Esophagus squamous epithelium (tissue), 5 donors: Measurements from ENCODE around the gene MEIOSIN. TPM values are rescaled to one million over a fixed set of nuclear protein-coding genes. Genes with fewer than 3 reads are reported as not detected.
"Not testable (repeated sequence)": the region's sequence is repeated elsewhere in the genome, so short reads cannot be mapped to it uniquely, and the experiment has no call there.

Experiments
- DNase-seq: peaks from one replicate; lab custom pipeline; 2025; lab: John Stamatoyannopoulos, UW
- H3K27ac ChIP-seq, 4 donors: fragments of 200-600 bp; sonication (generic); one replicate each; pipeline ENCODE4 v1.5.1; 2016 to 2019; ENCODE audit warnings: mild to moderate bottlenecking in 1 of 4
- H3K27me3 ChIP-seq, 4 donors: fragments of 200-600 bp; sonication (generic); 1 replicate in 3 of 4; 2 replicates in 1 of 4; pipeline versions ENCODE4 v1.5.1 to v1.6.0; 2017 to 2021; ENCODE audit warnings: antibody characterized with exemption in 1 of 4
- H3K36me3 ChIP-seq, 3 donors: fragments of 200-600 bp; sonication (generic); one replicate each; pipeline ENCODE4 v1.5.1; 2016 to 2019
- H3K4me1 ChIP-seq, 3 donors: fragments of 200-600 bp; sonication (generic); one replicate each; pipeline ENCODE4 v1.5.1; 2017 to 2019
- H3K4me3 ChIP-seq, 4 donors: fragments of 200-600 bp; sonication (generic); 1 replicate in 3 of 4; 2 replicates in 1 of 4; pipeline ENCODE4 v1.5.1; 2016 to 2019; ENCODE audit warnings: mild to moderate bottlenecking in 2 of 4, moderate library complexity in 1 of 4
- H3K9me3 ChIP-seq, 3 donors: fragments of 200-600 bp; sonication (generic); one replicate each; pipeline ENCODE4 v1.5.1; 2016 to 2019
- POLR2A ChIP-seq, 4 donors: fragments of 450-650 bp; IDR thresholded peaks; one replicate each; pipeline ENCODE4 v1.6.1; 2017; ENCODE audit warnings: antibody characterized with exemption in 4 of 4, mild to moderate bottlenecking in 4 of 4, moderate library complexity in 3 of 4
- whole genome bisulfite sequencing, 2 donors: methylation state at CpG; one replicate each; pipeline ENCODE4 v1.1.5; 2018; 5-methylcytosine and 5-hydroxymethylcytosine counted together
- intact Hi-C: fragments of 100-400 bp; cut with DNase I; formaldehyde crosslinking; loops from one replicate; pipeline ENCODE4 v1.15.0; 2022
- total RNA-seq, 4 donors: library from RNA; depleted of rRNA; stranded (reverse); fragments of >200 nt; gene quantifications; one replicate each; pipeline ENCODE4 v1.1.0, GENCODE V29; 2016
- TF ChIP-seq, protein P1 (sequence below), 6 experiments: fragments of 450-650 bp in 4 of 6; fragments of 200-600 bp in 2 of 6; sonication (generic) in 2 of 6; IDR thresholded peaks; one replicate each; pipeline ENCODE4 v1.5.1; 2016 to 2019; ENCODE audit warnings: antibody characterized with exemption in 6 of 6, mild to moderate bottlenecking in 4 of 6, moderate library complexity in 4 of 6
- donor health status: DM: yes; HTN: yes; CAD: no.

MEIOSIN gene
- total RNA-seq, 4 donors from 2014 or later: not detected

DNA sequence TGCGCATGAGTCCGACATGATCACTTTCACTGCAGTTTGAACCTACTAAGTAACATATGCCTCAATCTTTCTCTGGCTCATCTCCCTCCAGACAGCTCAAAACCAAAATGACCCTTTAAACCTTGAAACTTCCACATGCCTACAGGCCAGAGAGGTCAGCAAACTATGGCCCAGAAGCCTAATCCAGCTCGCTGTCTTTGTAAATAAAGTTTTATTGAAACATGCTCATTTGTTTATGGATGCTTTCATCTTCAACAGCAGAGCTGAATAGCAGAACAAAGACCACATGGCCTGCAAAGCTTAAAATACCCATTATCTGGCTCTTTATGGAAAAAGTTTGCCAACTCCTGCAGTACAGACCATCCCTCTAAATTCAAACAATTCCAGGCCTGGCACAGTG lies 18.1 kb upstream of the MEIOSIN start:
- H3K9me3 ChIP-seq: no peaks in the 10 kb centered on the region
- H3K4me1 ChIP-seq: peaks cover 10 to 53% (median 13%) of the 10 kb centered on the region in 3 donors
- intact Hi-C loops: loop anchor here (10.0 kb wide), 1 partner anchor 50 kb away; the partner anchor contains the start of gene SIX5
- peaks cover 18 to 44% (median 21%) of the 10 kb centered on the region in 3 donors for H3K36me3 ChIP-seq
- H3K27me3 ChIP-seq: no peaks in the 10 kb centered on the region
- H3K4me3 ChIP-seq: no peak overlapping the region
- no peak overlapping the region for H3K27ac ChIP-seq
- DNase-seq: no peak
- WGBS, 2 donors: 79 to 81% methylated on average over 3 of the region's 3 CpGs
- TF ChIP-seq, protein P1, sequence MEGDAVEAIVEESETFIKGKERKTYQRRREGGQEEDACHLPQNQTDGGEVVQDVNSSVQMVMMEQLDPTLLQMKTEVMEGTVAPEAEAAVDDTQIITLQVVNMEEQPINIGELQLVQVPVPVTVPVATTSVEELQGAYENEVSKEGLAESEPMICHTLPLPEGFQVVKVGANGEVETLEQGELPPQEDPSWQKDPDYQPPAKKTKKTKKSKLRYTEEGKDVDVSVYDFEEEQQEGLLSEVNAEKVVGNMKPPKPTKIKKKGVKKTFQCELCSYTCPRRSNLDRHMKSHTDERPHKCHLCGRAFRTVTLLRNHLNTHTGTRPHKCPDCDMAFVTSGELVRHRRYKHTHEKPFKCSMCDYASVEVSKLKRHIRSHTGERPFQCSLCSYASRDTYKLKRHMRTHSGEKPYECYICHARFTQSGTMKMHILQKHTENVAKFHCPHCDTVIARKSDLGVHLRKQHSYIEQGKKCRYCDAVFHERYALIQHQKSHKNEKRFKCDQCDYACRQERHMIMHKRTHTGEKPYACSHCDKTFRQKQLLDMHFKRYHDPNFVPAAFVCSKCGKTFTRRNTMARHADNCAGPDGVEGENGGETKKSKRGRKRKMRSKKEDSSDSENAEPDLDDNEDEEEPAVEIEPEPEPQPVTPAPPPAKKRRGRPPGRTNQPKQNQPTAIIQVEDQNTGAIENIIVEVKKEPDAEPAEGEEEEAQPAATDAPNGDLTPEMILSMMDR (IDR thresholded peaks at IDR 0.05): no peak
- no peak for TF ChIP-seq POLR2A (IDR thresholded peaks at IDR 0.05)

DNA sequence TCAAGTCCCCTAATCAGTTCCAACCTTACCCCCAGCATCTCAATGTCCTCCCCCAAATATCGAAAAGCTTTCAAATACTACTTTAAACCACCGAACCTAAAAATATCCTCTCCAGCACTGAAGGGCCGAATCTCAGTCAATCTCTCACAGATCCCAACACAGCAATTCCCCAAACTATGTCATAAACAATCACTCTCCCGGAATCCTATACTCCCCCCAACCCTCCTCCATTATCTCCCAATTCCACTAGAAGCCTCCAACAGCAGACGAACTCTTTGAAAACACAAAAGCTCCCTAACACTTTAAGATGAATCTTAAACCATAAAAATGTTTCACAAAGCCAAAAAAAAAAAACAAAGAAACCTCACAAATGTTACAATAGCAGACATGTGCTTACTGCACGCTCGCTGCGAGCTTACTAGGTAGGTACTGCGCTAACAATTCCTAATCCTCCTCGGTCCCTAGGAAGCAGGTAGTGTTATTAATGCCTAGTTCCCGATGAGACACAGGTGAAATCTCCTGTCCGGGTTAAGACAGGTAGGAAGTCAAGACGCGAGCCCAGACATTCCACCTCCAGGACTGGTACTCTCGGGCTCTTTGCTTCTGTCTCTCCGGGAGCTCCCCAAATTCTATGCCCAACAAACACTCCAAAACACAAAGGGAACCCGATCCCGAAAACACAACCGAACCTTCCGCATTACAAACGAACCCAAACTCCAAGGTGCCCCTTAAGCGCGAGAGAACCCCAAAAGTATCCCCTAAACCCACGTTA lies 16.7 kb upstream of the MEIOSIN start:
- Histone ChIP-seq H3K27ac (peak overlapping the region; percentile 87 to 96 (median 92)), H3K27me3 (no peaks in the 10 kb centered on the region), H3K36me3 (peaks cover 16 to 35% (median 17%) of the 10 kb centered on the region in 3 donors), H3K9me3 (no peaks in the 10 kb centered on the region), H3K4me3 (peak overlapping the region; percentile 47 to 72 (median 64)), H3K4me1 (peaks cover 10 to 67% (median 14%) of the 10 kb centered on the region in 3 donors)
- TF ChIP-seq, protein P1 (IDR thresholded peaks at IDR 0.05): no peak
- TF ChIP-seq POLR2A (IDR thresholded peaks at IDR 0.05): no peak
- 0 to 2% methylated on average over 19 to 24 of the region's 24 CpGs for WGBS, 2 donors
- intact Hi-C loops: loop anchor here (10.0 kb wide), 1 partner anchor 48 kb away; the partner anchor contains the start of gene SIX5
- no peak for DNase-seq

DNA sequence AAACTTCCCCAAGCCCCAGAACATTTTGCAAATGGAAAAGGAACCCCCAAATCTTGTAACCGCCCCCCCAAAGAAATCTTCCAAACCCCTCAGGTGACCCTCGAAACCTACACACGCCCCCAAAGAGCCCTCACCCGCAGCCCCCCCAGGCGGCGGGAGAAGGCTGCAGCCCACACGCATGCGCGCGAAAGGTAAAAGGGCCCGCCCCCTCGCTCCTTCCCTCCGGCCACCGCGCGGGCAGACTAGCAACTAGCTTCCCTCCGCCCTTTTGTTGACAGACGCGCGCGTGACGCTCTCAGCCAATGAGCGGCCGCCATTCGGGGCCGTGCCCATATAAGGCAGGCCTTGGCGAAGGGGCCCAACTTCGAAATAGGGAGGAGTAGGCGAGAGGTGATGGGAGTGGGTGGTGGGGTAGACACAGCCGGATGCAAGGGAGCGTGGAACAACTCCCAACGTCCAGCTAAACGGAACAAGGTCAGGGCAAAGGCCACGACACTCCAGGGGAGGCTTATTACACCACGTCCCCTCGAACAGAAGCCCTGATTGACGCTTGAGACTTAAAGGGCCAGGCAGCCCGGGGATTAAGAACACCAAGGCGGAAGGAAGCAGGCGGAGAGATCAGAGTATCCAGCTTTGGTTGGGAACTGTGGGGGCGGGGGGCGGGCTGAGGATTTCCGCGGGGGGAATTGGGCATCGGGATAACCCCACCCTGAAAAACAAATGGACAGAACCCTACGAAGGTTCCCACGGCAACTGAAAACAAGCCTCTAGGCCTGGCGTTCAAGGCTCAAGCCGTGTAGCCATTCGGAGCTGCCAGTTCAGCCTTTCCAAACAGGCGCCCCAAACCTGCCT lies 15.9 kb upstream of the MEIOSIN start:
- intact Hi-C loops: loop anchor here (10.0 kb wide), 1 partner anchor 47 kb away; the partner anchor contains the start of gene SIX5
- Histone ChIP-seq H3K27me3 (no peaks in the 10 kb centered on the region), H3K4me3 (peak overlapping the region; percentile 47 to 72 (median 64)), H3K9me3 (no peaks in the 10 kb centered on the region), H3K27ac (peak overlapping the region; percentile 87 to 96 (median 92)), H3K36me3 (peaks cover 8 to 27% (median 9%) of the 10 kb centered on the region in 3 donors), H3K4me1 (peaks cover 10 to 75% (median 22%) of the 10 kb centered on the region in 3 donors)
- WGBS, 2 donors: 0 to 1% methylated on average over 21 to 32 of the region's 51 CpGs
- DNase-seq: peak; percentile 97
- TF ChIP-seq, protein P1 (IDR thresholded peaks at IDR 0.05): peak in 3 of 6 experiments; percentile 19 to 39 (median 31)
- peak in 3 of 4 donors; percentile 15 to 90 (median 66) for TF ChIP-seq POLR2A (IDR thresholded peaks at IDR 0.05)

DNA sequence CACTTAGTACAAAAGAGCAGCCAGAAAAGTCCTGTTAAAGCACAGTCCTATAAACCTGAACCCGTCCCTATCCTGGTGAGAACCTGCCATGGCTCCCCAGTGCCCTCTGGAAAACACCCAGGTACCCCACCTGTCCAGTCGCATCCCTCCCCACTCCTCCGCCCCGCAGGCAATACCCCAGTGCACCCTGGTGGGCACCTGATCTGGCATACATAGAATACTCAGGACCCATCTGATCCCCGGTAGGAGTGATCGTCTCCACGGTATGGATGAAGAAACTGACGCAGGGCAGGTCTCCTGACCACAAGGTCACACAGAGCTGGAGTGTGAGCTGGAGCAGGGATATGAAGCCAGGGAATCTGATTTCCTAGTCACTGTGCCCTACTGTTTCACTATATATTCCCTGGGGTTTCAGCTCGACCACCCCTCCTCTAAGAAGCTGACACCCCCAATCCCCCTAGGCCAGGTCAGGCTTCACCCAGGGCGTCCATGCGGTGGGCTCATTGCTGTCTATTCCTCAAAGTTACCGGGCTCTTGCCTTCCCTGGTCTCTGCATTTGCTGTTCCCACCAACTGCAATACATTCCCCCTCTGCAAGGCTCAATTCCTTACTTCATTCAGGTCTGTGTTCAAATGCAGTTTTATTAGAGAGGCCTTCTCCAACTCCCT lies 15.1 kb upstream of the MEIOSIN start:
- 53% methylated on average over 9 to 11 of the region's 12 CpGs for WGBS, 2 donors
- H3K36me3 ChIP-seq: peaks cover under 1 to 27% (median 2%) of the 10 kb centered on the region in 3 donors
- no peaks in the 10 kb centered on the region for H3K9me3 ChIP-seq
- no peak for TF ChIP-seq POLR2A (IDR thresholded peaks at IDR 0.05)
- TF ChIP-seq, protein P1 (IDR thresholded peaks at IDR 0.05): no peak
- no peak for DNase-seq
- H3K27ac ChIP-seq: peak overlapping the region; percentile 87 to 96 (median 92)
- intact Hi-C loops: loop anchor here (10.0 kb wide), 1 partner anchor 47 kb away; the partner anchor contains the start of gene SIX5
- peaks cover 15 to 80% (median 25%) of the 10 kb centered on the region in 3 donors for H3K4me1 ChIP-seq
- peak overlapping the region; percentile 47 to 72 (median 64) for H3K4me3 ChIP-seq
- H3K27me3 ChIP-seq: no peaks in the 10 kb centered on the region

DNA sequence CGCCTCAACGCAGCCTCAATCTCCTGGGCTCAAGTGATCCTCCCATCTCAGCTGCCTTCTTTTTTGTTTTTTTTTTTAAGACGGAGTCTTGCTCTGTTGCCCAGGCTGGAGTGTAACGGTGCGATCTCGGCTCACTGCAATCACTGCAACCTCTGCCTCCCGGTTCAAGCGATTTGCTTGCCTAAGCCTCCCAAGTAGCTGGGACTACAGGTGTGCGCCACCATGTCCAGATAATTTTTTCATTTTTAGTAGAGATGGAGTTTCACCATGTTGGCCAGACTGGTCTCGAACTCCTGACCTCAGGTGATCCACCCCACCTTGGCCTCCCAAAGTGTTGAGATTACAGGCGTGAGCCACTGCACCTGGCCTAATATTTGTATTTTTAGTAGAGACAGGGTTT lies 13.2 kb upstream of the MEIOSIN start:
- H3K4me3 ChIP-seq, H3K9me3 ChIP-seq, H3K27me3 ChIP-seq, intact Hi-C loops, DNase-seq: not testable (repeated sequence)
- Histone ChIP-seq H3K4me1 (peaks cover 18 to 78% (median 27%) of the 10 kb centered on the region in 3 donors), H3K27ac (peak overlapping the region; percentile 75 to 88 (median 80)), H3K36me3 (peaks cover 0 to 29% (median 0%) of the 10 kb centered on the region in 3 donors)
- WGBS, 2 donors: 93% methylated on average over 11 of the region's 11 CpGs

DNA sequence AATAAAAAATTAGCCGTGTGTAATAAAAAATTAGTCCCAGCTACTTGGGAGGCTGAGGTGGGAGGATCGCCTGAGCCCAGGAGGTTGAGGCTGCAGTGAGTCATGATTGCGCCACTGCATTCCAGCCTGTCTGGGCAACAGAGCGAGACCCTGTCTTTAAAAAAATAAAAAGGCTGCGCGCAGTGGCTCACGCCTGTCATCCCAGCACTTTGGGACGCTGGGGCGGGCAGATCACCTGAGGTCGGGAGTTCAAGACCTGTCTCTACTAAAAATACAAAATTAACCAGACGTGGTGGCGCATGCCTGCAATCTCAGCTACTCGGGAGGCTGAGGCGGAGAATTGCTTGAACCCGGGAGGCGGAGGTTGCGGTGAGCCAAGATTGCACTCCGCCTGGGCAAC lies 4.6 kb upstream of the MEIOSIN start:
- WGBS, 2 donors: 77 to 85% methylated on average over 18 of the region's 18 CpGs

More for the DNA sequence above, 4.6 kb upstream of the MEIOSIN start:
- H3K36me3 ChIP-seq: peaks cover 0 to 21% (median 0%) of the 10 kb centered on the region in 3 donors
- DNase-seq, H3K9me3 ChIP-seq, intact Hi-C loops, H3K27me3 ChIP-seq, H3K4me3 ChIP-seq: not testable (repeated sequence)
- H3K4me1 ChIP-seq: peaks cover 15 to 63% (median 21%) of the 10 kb centered on the region in 3 donors
- peak overlapping the region in 3 of 4 donors; percentile 91 to 95 (median 93) for H3K27ac ChIP-seq
